GM21528 (cell line): ENCODE data around the gene NDST1.

Experiments used
- ATAC-seq: cut with Tn5 transposase; IDR thresholded peaks from one replicate; pipeline ENCODE4 v1.9.1; 2021; ENCODE audit warnings: mild to moderate bottlenecking, moderate library complexity; ENCODE audit not compliant: unreplicated experiment, low FRiP score

NDST1 gene

GRCh38 chr5:150488519-150489359 is 19.2 kb upstream of the NDST1 start:
- no peak for ATAC-seq

DNA sequence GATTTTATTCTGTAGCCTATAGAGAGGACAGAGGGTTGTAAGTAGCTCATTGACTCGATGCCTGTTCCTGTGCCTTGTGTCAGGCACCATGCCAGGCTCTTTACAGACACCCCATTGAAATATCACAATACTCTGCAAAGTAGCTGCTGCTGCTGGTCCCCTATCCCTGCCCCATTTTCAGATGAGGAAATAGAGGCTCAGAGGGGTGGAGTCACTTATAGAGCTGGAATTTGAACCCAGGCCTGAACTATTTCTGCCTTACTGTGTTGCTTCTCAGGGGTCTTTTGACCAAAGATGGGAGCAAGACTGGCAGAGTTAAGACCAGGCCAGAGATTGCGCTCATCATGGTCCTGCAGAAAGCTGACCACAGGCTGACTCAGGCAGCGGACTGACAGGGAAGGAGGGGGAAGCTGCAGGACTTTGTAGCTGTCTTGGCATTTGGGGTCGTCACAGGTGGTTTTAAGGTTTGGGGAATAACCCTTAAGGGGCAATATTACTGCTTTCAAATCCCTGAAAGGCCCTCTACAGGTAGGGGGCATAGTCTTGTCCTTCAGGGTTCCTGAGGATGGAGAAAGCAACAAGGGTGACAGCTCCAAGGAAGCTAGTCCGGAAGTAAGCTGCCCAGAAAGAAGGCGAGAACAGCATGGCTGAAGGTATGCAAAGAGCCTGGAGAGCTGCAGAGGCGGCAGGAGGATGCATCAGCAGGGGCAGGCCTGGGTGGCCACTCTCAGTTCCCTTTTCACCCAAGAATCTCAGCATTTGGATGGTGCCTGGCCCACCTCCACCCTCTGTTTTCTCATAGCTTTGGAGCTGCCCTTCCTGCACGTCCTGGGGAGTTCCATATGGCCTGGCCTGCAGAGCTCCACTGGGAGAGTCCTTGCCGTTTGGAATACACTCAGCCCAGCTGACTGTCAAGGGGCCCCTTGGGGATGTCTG is 18.3 kb upstream of the NDST1 start:
- ATAC-seq, result peak; percentile 77

DNA sequence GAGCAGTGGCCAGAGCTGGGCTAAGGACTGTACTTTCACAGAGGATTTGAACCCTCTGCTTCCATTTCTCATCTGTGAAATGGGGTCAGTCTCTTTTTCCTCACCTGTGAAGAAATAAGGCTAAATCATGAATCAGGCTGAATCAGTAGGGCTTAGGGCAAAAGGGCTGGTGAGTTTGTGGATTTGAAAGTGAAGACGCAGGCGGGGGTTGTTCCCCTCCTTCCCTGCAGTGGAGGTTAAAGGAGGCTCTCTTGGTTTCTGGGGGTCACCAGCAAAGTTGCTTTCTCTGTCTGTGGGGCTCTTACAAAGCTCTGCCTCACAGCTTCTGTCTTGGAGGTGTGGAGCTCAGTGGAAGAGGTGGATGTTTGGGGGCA is 17.6 kb upstream of the NDST1 start:
- ATAC-seq, result no peak

GRCh38 chr5:150490754-150491153 is 17.2 kb upstream of the NDST1 start:
- no peak for ATAC-seq

- ATAC-seq, result no peak
Observed at GRCh38 chr5:150491876-150492275, 16.1 kb upstream of the NDST1 start.

GRCh38 chr5:150492621-150493020 is 15.3 kb upstream of the NDST1 start:
- no peak for ATAC-seq

DNA sequence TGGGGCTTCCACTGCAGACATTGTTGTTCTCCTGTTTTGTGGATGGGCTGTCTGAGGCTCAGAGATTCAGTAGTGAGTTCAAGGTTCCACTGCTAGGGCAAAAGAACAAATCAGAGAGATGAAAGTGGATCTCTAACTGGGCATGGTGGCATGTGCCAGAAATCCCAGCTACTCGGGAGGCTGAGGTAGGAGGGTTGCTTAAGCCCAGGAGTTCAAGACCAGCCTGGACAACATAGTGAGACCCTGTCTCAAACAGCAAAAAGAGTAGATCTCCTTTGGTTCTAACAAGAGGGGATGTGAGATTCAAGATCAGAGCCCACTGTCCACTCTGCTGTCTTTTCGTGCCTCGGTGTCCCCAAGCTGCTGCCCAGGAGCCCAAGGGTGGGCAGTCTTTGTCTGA is 11.8 kb upstream of the NDST1 start:
- no peak for ATAC-seq

GRCh38 chr5:150496534-150496933 is 11.4 kb upstream of the NDST1 start:
- ATAC-seq, result no peak

DNA sequence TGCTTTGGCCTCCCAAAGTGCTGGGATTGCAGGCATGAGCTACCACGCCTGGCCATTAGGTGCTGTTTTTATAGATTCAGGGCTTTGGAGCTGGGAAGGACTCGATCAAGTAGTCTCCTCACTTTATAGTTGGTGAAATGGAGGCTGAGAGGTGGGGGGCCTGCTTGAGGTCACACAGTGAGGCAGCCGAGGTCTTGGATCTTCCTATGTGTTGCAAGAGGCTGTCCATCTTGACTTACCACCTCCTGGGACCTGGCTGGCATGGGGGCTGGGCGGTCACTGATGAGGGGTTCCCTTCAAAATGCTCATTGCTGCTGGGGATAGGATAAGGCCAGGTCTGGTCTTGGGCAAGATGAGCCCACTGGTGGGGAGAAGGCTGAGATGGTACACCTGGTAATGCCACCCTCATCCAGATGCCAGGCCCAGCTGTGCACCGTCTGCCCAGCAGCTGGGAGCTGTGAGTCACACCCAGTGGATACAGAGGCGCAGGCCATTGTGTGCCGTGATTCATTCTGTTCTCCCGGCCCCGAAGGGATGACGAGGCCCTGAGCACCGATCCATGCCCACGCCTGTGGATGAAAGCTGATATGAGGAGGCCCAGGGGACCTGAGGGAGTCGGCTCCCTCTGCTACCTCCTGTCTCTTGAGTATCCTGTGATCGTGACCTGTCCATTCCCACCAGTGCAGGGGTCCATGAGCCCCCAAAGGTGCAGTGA is 10.5 kb upstream of the NDST1 start:
- no peak for ATAC-seq

DNA sequence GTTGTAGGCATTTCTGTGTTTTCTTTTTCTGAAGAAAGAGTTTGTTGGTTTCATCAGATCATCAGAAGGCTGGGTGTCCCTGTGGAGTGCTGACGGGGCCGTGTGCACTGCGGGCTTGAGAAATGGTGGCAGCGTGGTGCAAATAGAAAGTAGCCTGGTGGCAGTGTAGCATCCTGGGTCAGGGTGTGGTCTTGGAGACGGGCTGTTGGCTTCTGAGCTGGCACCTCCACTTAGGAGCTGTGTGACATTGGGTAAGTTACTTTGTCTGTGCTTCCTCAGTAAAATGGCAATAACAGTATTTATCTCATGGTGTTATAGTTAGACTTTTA is 10.0 kb upstream of the NDST1 start:
- ATAC-seq, result no peak

GRCh38 chr5:150498501-150498900 is 9.4 kb upstream of the NDST1 start:
- no peak for ATAC-seq

- ATAC-seq, result no peak
Observed at GRCh38 chr5:150498971-150499370, 9.0 kb upstream of the NDST1 start.

DNA sequence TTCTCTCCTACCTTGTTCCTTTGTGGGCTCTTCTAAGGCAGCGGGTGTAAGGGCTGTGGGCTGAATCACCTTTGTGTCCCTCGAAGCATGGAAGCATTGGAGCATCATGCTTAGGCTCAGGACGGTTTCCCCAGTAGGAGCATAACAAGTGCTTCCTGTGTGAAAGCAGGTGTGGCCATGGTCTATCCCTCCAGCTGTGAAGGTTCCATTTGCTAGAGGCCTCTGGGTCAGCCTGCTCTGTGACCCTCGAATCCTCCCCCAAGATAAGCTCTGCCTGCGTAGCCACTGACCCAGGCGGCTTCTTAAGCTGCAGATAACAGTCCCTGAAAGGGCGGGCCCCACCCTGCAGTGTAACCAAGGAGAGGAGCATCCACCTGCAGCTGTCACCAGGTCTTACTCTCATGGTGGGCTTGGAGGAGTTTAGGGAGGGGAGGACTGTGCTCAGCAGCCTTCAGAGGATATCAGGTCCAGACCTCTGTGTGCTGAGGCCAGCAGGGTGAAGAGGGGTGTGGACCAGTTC is 8.4 kb upstream of the NDST1 start:
- ATAC-seq, result peak; percentile 55

DNA sequence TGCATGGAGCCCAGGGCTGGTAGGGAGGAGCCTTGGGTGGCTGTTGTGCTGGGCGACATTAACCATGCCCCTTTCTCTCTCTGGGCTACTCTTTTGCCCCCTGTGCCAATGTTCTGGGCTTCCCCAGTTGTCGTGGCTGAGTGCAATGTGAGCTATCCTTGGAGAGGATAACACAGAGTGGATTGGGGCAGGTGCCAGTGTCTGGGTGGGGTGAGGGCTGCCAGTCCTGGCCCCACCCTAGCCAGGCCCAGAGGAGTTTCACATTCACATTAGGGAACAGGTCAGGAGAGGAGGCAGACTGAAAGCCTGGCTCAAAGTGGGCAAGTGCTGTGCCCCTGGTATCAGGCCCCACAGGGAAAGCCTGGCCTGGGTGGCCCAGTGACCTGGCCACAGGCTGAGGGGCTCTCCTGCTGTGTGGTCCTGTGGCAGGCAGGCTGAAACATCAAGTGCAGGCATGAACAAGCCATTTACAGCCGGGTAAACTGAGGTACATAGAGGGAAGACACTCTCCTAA is 7.5 kb upstream of the NDST1 start:
- no peak for ATAC-seq

- ATAC-seq, result no peak
Observed at GRCh38 chr5:150500905-150501304, 7.0 kb upstream of the NDST1 start.

DNA sequence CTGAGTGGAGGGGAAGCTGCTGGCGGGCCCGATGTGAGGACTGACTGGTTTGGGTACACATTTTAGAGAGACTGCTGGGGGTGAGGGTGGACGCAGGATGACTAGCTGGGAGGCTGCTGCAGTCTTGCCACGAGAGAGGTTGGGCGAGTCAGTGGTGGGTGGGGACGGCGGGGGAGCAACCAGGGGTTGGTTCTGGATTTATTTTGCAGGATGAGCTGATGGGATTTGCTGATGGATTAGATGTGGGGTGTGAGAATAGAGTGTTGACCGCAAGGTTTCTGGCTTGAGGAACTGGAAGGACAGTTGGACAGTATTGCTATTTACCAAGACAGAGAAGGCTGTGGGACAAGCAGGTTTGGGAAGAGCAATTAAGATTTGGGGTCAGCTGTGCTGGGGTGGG is 5.8 kb upstream of the NDST1 start:
- no peak for ATAC-seq

DNA sequence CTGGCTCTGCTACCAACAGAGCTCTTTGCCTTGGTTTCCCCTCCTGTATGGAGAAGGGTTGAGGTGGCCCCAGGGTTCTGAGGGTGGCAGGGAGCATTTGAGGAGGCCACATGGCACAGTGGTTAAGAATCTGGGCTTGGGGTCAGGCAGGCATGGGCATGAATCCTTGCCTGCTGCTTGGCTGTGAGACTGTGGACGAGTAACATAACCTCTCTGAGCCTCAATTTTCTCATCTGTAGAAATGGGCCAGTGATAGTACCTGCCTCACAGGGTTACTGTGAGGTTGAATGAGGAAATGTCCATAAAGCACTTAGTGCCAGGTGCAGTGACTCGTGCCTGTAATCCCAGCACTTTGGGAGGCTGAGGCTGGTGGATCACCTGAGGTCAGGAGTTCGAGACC is 5.1 kb upstream of the NDST1 start:
- ATAC-seq, result no peak

- ATAC-seq, result no peak
Observed at GRCh38 chr5:150503386-150503785, 4.5 kb upstream of the NDST1 start.

GRCh38 chr5:150503977-150504620 is 3.8 kb upstream of the NDST1 start:
- ATAC-seq, result no peak

DNA sequence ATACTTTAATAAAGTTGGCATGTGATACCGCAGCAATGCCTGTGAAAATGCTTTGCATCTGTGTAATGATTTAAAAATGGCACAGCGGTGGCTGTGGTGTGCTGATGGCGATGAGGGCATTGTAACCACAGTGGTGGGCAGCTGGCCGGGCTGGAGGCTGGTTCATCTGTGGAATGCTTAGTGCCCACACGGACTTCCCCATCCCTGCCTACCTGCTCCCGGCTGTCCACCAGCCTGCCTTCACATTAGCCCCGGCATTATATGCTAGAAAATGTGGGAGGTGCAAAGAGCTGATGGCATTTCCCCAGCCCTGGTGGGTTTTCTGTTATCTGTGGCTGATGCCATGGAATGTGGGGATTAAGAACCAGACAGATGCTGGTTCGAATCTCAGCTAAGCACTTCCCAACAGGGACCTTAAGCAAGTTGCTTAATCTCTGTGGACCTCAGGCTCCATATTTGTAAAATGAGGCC is 2.9 kb upstream of the NDST1 start:
- ATAC-seq, result no peak
